22Rv1 (cell line): ENCODE data around the gene SLC44A2.
A peak's percentile ranks its signal among the peaks of the same experiment; 100 is the strongest.

ENCODE experiments used
- H3K27ac ChIP-seq: fragments of 450-650 bp; 2 replicates; pipeline ENCODE4 v1.5.1; 2017
- ZFX ChIP-seq: fragments of 450-650 bp; IDR thresholded peaks from 2 replicates; pipeline ENCODE4 v1.6.1; 2017; ENCODE audit warnings: antibody characterized with exemption, borderline replicate concordance
- TF ChIP-seq, protein P1 (sequence below): fragments of 450-650 bp; IDR thresholded peaks from 2 replicates; pipeline ENCODE4 v1.5.1; 2017; ENCODE audit warnings: mild to moderate bottlenecking

SLC44A2 gene

DNA sequence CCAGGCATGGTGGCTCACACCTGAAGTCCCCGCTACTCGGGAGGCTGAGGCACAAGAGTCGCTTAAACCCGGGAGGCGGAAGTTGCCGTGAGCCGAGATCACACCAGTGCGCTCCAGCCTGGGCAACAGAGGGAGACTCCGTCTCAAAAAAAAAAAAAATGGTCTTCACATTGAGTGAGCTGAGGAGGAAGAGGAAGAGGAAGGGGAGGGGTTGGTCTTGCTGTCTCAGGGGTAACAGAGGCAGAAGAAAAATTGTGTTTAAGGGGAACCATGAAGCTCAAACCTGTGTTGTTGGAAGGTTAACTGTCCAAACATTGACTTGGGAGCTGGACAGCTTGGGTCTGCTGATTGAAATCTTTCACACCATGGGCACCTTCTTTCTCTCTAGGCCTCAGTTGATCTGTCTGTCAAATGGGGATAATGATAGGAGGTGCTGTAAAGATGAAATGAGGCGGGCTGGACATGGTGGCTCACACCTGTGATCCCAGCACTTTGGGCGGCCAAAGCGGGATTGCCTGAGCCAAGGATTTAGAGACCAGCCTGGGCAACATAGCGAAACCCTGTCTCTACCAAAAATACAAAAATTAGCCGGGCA, 9.8 kb upstream of the SLC44A2 start:
- TF ChIP-seq, protein P1, sequence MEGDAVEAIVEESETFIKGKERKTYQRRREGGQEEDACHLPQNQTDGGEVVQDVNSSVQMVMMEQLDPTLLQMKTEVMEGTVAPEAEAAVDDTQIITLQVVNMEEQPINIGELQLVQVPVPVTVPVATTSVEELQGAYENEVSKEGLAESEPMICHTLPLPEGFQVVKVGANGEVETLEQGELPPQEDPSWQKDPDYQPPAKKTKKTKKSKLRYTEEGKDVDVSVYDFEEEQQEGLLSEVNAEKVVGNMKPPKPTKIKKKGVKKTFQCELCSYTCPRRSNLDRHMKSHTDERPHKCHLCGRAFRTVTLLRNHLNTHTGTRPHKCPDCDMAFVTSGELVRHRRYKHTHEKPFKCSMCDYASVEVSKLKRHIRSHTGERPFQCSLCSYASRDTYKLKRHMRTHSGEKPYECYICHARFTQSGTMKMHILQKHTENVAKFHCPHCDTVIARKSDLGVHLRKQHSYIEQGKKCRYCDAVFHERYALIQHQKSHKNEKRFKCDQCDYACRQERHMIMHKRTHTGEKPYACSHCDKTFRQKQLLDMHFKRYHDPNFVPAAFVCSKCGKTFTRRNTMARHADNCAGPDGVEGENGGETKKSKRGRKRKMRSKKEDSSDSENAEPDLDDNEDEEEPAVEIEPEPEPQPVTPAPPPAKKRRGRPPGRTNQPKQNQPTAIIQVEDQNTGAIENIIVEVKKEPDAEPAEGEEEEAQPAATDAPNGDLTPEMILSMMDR, result no peak
- TF ChIP-seq ZFX, result no peak
- H3K27ac ChIP-seq, result no peak overlapping the region

- no peak for TF ChIP-seq ZFX
- TF ChIP-seq, protein P1, result no peak
- H3K27ac ChIP-seq, result no peak overlapping the region
These were observed 7.8 kb upstream of the SLC44A2 start for GRCh38 chr19:10617409-10618121.

DNA sequence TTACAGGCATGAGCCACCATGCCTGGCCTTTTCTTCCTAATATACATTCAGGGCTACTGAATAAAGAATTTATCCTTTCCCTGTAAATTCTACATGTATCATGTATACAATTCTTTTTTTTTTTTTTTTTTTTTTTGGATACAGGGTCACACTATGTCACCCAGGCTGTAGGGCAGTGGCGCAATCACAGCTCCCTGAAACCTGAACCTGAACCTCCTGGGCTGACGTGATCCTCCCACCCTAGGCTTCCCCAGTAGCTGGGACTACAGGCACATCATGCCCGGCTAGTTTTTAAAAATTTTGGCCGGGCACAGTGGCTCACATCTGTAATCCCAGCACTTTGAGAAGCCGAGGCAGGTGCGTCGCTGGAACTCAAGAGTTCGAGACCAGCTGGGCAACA, 6.5 kb upstream of the SLC44A2 start:
- H3K27ac ChIP-seq, result no peak overlapping the region
- no peak for TF ChIP-seq ZFX
- TF ChIP-seq, protein P1, result no peak

- TF ChIP-seq, protein P1, result no peak
- TF ChIP-seq ZFX, result no peak
- H3K27ac ChIP-seq, result no peak overlapping the region
These were observed 4.6 kb upstream of the SLC44A2 start for GRCh38 chr19:10620786-10621185.

GRCh38 chr19:10621966-10622365, 3.4 kb upstream of the SLC44A2 start:
- H3K27ac ChIP-seq, result no peak overlapping the region
- TF ChIP-seq ZFX, result no peak
- TF ChIP-seq, protein P1, result no peak

DNA sequence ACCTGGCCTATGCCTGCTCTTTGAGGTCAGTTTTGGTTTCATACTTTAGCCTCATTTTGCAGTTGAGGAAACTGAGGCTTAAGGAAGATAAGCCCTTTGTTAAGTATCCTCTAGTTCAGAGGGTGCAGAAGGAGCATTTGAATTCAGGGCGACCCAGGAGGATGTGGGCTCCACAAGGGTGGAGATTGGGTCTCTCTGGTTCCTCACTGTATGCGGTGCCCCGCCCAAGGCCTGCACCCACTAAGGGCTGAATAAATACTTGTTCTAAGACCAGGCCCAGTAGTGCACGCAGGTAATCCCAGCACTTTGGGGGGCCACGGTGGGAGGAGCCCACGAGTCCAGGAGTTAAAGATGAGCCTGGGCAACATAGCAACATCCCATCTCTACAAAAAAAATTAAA, 768 bp upstream of the SLC44A2 start:
- peak overlapping the region; percentile 92 for H3K27ac ChIP-seq
- TF ChIP-seq, protein P1, result no peak
- TF ChIP-seq ZFX, result no peak

GRCh38 chr19:10625762-10626138, 397 bp downstream of the SLC44A2 start:
- TF ChIP-seq ZFX, result no peak
- TF ChIP-seq, protein P1, result no peak
- peak overlapping the region; percentile 92 for H3K27ac ChIP-seq
